HG03378 (cell line): ENCODE measurements around the gene SCAMP5.

Experiments
- ATAC-seq: cut with Tn5 transposase; IDR thresholded peaks from one replicate; pipeline ENCODE4 v1.9.1; 2021; ENCODE audit warnings: mild to moderate bottlenecking, moderate library complexity; ENCODE audit not compliant: unreplicated experiment

SCAMP5 gene

GRCh38 chr15:75044258-75044878 lies 49.0 kb downstream of the SCAMP5 start:
- ATAC-seq: no peak

- no peak for ATAC-seq
These were observed 50.1 kb downstream of the SCAMP5 start for GRCh38 chr15:75045332-75046015.

GRCh38 chr15:75048394-75048793 lies 53.0 kb downstream of the SCAMP5 start:
- no peak for ATAC-seq

- no peak for ATAC-seq
These were observed 54.0 kb downstream of the SCAMP5 start for GRCh38 chr15:75049392-75049791.

GRCh38 chr15:75050283-75050682 lies 54.9 kb downstream of the SCAMP5 start:
- no peak for ATAC-seq

GRCh38 chr15:75051191-75051608 lies 55.8 kb downstream of the SCAMP5 start:
- ATAC-seq: no peak

- ATAC-seq: no peak
These were observed 56.3 kb downstream of the SCAMP5 start for GRCh38 chr15:75051711-75052110.

- ATAC-seq: no peak
These were observed 57.8 kb downstream of the SCAMP5 start for GRCh38 chr15:75052972-75053747.

- ATAC-seq: no peak
These were observed 58.4 kb downstream of the SCAMP5 start for GRCh38 chr15:75053748-75054125.

- no peak for ATAC-seq
These were observed 59.0 kb downstream of the SCAMP5 start for GRCh38 chr15:75054172-75054897.

- ATAC-seq: no peak
These were observed 60.7 kb downstream of the SCAMP5 start for GRCh38 chr15:75056036-75056435.

GRCh38 chr15:75058127-75058905 lies 63.0 kb downstream of the SCAMP5 start:
- ATAC-seq: no peak

- ATAC-seq: no peak
These were observed 64.2 kb downstream of the SCAMP5 start for GRCh38 chr15:75059607-75060006.

GRCh38 chr15:75061272-75061671 lies 65.9 kb downstream of the SCAMP5 start:
- no peak for ATAC-seq

GRCh38 chr15:75062706-75063105 lies 67.3 kb downstream of the SCAMP5 start:
- ATAC-seq: no peak

GRCh38 chr15:75063338-75063737 lies 68.0 kb downstream of the SCAMP5 start:
- ATAC-seq: no peak

- no peak for ATAC-seq
These were observed 68.5 kb downstream of the SCAMP5 start for GRCh38 chr15:75063889-75064288.

- no peak for ATAC-seq
These were observed 69.5 kb downstream of the SCAMP5 start for GRCh38 chr15:75064846-75065245.

GRCh38 chr15:75065467-75065850 lies 70.1 kb downstream of the SCAMP5 start:
- no peak for ATAC-seq

- ATAC-seq: no peak
These were observed 70.6 kb downstream of the SCAMP5 start for GRCh38 chr15:75065851-75066509.
